ENCODE measurements around the gene ZFYVE28.

- TF ChIP-seq POLR2AphosphoS5 (IDR thresholded peaks at IDR 0.05) (no peak), CTCF (IDR thresholded peaks at IDR 0.05) (no peak), POLR2A (IDR thresholded peaks at IDR 0.05) (no peak), EP300 (IDR thresholded peaks at IDR 0.05; ENCODE audit: low read depth) (no peak)
Observed at GRCh38 chr4:2266181-2266580, 152.3 kb downstream of the ZFYVE28 start.
